HG03442 (cell line): ENCODE data around the gene PRMT6.
"Not testable (repeated sequence)": the region's sequence is repeated elsewhere in the genome, so short reads cannot be mapped to it uniquely, and the experiment has no call there.

Experiments used
- ATAC-seq: cut with Tn5 transposase; IDR thresholded peaks from one replicate; pipeline ENCODE4 v1.9.1; 2021; ENCODE audit warnings: mild to moderate bottlenecking, moderate library complexity; ENCODE audit not compliant: unreplicated experiment

The PRMT6 gene

DNA sequence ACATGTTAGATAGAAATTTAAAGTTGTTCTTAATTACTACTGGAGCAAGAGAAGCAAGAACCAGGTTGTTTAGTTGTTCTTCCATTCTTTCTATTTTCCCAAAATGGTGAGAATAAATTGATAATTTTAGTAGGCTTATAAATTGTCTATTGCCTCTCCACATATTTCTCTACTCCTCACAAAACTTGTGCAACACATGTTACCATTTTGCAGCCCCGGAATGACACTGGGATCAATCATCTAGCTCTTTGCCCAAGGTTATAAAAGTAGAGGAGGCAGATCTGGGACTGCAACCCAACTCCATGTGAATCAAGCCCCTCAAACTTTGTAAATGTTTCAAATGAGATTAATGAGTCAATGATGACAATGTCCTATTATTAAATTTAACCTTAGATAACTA is 34.9 kb downstream of the PRMT6 start:
- no peak for ATAC-seq

DNA sequence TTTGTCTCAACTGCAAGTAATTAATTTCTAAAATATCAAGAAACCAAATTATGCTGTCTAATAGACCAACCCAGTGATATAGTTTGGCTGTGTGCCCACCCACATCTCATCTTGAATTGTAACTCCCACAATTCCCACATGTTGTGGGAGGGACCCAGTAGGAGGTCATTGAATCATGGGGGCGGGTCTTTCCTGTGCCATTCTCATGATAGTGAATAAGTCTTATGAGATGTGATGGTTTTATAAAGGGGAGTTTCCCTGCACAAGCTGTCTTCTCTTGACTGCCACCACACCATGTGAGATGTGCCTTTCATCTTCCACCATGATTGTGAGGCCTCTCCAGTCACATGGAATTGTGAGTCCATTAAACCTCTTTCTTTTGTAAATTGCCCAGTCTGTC is 36.9 kb downstream of the PRMT6 start:
- ATAC-seq: not testable (repeated sequence)

- ATAC-seq: no peak
These were observed 39.2 kb downstream of the PRMT6 start for GRCh38 chr1:107095647-107096046.

- ATAC-seq: no peak
These were observed 40.2 kb downstream of the PRMT6 start for GRCh38 chr1:107096690-107097089.

- ATAC-seq: no peak
These were observed 42.5 kb downstream of the PRMT6 start for GRCh38 chr1:107098961-107099360.

DNA sequence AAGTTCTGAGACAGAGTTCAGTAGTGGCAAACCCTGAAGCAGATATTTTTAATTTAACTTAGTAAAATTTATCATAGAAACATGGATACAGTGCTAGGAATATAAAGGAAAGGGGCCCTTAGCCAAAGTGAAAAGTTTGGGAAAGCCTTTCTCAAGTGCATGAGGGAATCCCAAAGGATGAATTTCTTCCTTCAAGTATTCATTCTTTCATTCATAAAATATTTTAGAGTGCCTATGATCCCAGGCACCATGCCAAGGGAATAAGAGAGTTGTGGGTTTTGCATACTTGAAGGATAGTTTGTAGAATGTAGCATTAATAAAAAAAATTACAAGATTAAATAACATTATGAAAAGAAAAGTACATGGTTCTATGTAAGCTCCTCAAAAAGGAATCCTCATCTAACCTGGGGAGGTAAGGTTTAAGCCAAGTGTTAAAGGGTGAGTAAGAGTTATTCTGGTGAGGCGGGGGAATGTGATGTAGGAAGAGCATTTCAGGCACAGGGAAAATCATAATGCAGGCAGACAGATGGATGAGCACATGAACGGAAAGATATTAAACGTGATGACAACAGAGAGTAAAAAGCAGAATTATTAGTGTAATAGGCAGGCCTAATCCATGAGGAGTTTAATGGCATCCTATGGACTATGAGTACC is 44.0 kb downstream of the PRMT6 start:
- no peak for ATAC-seq

- ATAC-seq: no peak
These were observed 49.4 kb downstream of the PRMT6 start for GRCh38 chr1:107105914-107106313.
